DMS153 (cell line): ENCODE measurements around the gene GALK1.
"Not testable (repeated sequence)": the region's sequence is repeated elsewhere in the genome, so short reads cannot be mapped to it uniquely, and the experiment has no call there.

ENCODE experiments used
- DNase-seq: peaks from one replicate; lab custom pipeline; 2025; lab: John Stamatoyannopoulos, UW

GALK1 gene

GRCh38 chr17:75763613-75764416 lies 1.2 kb downstream of the GALK1 start:
- DNase-seq, result no peak

DNA sequence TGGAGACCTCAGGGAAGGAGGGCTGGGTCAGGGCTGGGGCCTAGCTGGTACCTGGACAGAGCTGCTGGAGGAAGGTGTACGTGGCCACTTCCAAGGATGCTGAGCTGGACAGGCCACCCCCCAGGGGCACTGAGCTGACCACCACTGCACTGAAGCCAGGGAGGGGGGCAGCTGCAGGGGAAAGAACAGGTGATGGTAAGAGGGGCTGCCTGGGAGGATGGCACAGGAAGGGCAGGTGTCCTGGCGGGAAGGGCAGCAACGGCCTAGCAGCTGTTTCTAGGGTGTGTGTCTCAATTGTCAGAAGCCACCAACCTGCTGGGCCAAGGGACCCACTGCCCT lies 1.8 kb downstream of the GALK1 start:
- no peak for DNase-seq

DNA sequence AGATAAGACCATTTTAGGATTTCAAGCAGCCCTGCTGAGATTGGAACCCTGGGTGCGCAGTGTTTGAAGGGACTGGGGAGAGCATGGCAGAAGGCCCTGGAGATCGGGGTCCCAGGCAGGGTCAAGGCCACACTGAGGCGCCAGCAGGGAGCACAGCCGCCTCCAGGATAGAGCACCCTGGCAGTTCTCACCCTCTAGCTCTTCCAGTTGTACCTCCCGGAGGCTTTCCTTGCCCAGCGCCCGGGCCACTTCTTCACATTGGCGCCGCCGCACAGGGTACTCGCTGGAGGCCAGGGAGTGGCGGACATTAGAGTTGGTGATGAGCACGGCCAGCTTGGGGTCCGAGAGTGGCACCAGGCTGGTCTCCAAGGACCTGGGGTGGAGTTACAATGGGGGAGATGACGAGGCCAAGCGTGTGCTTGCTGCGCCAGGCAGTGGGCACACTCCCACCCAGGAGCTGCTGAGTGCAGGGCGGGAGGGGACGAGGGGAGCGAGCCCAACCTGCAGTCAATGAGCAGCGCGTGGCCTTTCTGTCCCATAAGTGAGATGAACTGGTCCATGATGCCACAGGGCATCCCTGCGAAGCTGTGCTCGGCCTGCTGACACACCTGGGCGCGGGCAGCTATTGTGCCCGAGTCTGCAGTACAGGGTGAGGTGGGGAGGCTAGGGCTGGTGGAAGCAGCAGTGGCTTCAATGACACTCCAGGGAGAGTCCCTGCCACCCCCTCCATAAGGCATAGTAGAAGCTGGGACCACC lies 2.3 kb downstream of the GALK1 start:
- DNase-seq, result no peak

- DNase-seq, result not testable (repeated sequence)
Observed at GRCh38 chr17:75759978-75760640, 4.9 kb downstream of the GALK1 start.

GRCh38 chr17:75759457-75759856 lies 5.5 kb downstream of the GALK1 start:
- DNase-seq, result no peak

GRCh38 chr17:75758131-75758905 lies 6.7 kb downstream of the GALK1 start:
- DNase-seq, result no peak

DNA sequence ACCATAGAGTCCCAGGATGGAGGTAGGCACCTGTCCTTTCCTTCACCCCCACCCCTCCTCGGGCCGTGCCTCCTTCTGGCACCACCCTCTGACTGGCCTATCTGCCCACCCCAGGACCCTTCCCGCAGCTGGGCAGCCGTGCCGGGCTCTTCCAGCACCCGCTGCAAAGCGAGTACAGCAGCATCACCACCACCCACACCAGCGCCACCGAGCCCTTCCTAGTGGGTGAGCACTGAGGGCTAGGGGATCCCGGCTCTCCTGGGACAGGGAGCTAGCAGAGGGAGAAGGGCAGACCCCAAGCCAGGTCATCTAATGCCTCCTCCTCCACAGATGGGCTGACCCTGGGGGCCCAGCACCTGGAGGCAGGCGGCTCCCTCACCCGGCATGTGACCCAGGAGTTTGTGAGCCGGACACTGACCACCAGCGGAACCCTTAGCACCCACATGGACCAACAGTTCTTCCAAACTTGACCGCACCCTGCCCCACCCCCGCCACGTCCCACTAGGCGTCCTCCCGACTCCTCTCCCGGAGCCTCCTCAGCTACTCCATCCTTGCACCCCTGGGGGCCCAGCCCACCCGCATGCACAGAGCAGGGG lies 7.8 kb downstream of the GALK1 start:
- no peak for DNase-seq

GRCh38 chr17:75756451-75757085 lies 8.4 kb downstream of the GALK1 start:
- DNase-seq, result no peak

DNA sequence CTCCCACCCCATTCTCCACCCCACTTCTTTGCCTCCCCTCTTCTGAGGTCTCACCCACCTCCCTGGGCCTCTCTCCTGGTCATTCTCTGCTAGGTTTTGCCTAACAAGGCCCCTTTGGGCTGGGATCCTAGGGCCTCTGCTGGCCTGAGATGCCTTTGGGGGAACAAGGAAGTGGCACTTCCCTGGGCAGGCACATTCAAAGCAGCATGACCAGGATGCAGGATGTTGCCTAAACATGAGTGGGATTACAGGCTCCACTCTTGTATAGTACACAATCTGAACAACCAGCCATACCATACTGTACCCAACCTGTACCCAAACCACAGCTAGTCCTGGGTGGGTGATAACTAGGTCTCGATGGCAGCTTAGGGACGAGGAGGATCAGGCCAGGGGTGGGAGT lies 9.0 kb downstream of the GALK1 start:
- DNase-seq, result no peak

- DNase-seq, result no peak
Observed at GRCh38 chr17:75755205-75755901, 9.6 kb downstream of the GALK1 start.

DNA sequence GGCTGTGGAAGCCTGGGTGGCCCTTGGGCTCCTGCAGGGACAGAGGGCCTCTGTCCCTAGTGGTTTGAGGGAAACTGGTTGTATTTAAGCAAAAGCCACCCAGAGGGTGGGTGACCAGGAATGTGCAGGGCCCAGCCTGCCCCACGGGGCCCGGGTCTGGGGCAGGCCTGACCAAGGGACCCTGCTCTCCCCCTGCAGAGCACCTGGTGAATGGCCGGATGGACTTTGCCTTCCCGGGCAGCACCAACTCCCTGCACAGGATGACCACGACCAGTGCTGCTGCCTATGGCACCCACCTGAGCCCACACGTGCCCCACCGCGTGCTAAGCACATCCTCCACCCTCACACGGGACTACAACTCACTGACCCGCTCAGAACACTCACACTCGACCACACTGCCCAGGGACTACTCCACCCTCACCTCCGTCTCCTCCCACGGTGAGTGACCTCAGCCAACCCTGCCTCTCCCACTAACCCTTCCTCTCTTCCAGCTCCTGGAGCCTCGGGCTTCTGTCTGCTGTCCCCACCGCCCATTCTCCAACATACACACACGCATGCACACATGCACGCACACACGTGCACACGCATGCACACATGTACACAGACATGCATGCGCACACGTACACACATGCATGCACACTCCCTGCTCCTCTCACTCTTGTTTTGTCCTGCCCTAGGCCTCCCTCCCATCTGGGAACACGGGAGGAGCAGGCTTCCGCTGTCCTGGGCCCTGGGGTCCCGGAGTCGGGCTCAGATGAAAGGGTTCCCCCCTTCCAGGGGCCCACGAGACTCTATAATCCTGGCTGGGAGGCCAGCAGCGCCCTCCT lies 10.4 kb downstream of the GALK1 start:
- no peak for DNase-seq

GRCh38 chr17:75753514-75754377 lies 11.2 kb downstream of the GALK1 start:
- no peak for DNase-seq

- no peak for DNase-seq
Observed at GRCh38 chr17:75752802-75753513, 12.0 kb downstream of the GALK1 start.

GRCh38 chr17:75752405-75752709 lies 12.6 kb downstream of the GALK1 start:
- no peak for DNase-seq

GRCh38 chr17:75751676-75752404 lies 13.2 kb downstream of the GALK1 start:
- DNase-seq, result no peak

- no peak for DNase-seq
Observed at GRCh38 chr17:75750661-75751423, 14.2 kb downstream of the GALK1 start.
